C4-2B (cell line): ENCODE measurements around the gene CABLES1.

Experiments
- H3K27ac ChIP-seq: fragments of 450-650 bp; 2 replicates; pipeline ENCODE4 v1.5.1; 2017
- CTCF ChIP-seq: fragments of 450-650 bp; conservative IDR thresholded peaks from 2 replicates; pipeline ENCODE4 v1.5.1; 2017; ENCODE audit warnings: mild to moderate bottlenecking
- ZFX ChIP-seq: fragments of 450-650 bp; IDR thresholded peaks from 2 replicates; pipeline ENCODE4 v1.6.1; 2017

Gene CABLES1

GRCh38 chr18:23249348-23249747 is 114.1 kb downstream of the CABLES1 start:
- TF ChIP-seq ZFX (no peak), CTCF (no peak)
- no peak overlapping the region for H3K27ac ChIP-seq

DNA sequence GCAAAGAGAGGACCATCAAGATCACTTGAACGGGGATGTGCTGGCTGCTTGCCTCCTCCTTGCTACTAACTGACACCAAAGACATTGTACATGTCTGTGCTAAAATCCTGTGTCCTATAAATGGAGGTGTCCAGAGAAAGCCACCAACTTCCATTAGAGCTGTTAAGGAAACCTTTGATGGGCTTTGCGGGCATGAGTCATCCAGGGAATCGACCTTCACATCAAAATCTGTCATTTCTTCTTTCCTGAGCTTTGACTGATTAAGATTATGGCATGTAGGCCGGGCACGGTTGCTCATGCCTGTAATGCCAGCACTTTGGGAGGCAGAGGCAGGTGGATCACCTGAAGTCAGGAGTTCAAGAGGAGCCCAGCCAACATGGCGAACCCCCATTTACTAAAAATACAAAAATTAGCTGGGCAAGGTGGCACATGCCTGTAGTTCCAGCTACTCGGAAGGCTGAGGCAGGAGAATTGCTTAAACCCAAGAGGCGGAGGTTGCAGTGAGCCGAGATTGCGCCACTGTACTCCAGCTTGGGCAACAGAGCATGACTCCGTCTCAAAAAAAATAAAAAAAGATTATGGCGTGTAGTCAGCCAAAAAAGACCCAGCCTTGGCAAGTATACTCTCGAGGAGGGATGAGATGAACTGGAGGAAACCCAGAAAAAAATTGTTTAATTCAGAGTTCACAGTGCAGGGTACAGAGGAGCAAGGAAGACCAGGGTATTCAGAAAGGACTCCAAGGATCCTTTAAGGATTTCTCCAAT is 115.8 kb downstream of the CABLES1 start:
- TF ChIP-seq CTCF (no peak), ZFX (no peak)
- H3K27ac ChIP-seq, result no peak overlapping the region

GRCh38 chr18:23253630-23254029 is 118.3 kb downstream of the CABLES1 start:
- no peak overlapping the region for H3K27ac ChIP-seq
- TF ChIP-seq CTCF (no peak), ZFX (no peak)

DNA sequence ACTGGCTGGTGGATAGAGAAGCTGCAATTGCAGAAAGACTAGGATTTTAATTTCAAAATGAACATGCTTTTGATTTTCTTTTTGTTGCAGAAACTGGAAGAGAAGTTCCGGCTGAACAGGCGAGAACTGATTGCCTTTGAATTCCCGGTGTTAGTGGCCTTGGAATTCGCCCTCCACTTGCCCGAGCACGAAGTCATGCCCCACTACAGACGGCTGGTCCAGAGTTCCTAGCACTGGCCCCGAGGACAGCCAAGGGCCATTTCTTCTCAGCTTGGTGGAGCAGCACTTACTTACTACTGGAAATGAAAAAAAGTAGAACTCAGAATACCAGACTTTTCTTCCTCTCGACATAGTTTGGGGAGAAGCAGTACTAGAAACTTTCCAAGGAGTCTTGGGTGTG is 121.9 kb downstream of the CABLES1 start:
- H3K27ac ChIP-seq, result no peak overlapping the region
- TF ChIP-seq CTCF (no peak), ZFX (no peak)

DNA sequence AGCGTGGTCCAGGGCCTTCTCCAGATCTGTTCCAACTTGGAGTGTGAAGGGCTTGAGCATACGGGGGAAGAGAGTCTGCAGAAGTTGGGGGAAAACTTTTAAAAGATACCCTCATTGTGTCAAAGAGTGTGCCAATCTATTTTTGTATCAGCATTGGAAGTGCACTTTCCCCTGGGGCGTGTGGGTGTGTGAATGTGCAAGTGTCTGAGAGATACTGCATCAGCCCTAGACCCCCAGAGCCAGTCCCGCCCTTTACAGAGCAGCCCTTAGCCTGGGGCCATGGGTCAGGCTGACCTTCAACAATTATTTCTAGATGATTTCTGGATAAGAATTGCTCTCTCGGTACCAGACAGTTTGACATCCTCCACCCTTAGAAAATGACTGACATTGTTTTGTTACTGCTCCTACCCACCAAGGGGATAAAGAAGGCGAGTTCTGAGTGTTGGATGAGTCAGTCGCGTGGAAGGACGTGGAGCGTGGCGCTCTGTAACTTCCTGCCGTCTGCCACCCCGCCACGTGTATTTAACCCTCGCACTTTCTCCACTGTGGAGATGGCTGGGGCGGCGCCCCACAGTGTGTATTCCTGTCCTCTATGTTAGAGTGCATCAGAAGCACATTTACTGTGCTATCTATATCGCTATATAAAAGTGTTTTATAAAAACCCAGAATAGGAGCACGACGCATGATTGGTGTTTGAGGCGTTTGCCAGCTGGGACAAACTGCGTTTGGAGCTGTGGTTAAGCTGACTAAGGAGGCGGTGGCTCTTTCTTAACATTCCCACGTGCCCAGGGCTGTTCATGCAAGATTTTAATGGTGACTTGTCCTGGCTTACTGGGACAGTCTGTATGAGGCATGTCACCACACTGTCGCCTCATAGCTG is 122.6 kb downstream of the CABLES1 start:
- no peak overlapping the region for H3K27ac ChIP-seq
- TF ChIP-seq CTCF (no peak), ZFX (no peak)

DNA sequence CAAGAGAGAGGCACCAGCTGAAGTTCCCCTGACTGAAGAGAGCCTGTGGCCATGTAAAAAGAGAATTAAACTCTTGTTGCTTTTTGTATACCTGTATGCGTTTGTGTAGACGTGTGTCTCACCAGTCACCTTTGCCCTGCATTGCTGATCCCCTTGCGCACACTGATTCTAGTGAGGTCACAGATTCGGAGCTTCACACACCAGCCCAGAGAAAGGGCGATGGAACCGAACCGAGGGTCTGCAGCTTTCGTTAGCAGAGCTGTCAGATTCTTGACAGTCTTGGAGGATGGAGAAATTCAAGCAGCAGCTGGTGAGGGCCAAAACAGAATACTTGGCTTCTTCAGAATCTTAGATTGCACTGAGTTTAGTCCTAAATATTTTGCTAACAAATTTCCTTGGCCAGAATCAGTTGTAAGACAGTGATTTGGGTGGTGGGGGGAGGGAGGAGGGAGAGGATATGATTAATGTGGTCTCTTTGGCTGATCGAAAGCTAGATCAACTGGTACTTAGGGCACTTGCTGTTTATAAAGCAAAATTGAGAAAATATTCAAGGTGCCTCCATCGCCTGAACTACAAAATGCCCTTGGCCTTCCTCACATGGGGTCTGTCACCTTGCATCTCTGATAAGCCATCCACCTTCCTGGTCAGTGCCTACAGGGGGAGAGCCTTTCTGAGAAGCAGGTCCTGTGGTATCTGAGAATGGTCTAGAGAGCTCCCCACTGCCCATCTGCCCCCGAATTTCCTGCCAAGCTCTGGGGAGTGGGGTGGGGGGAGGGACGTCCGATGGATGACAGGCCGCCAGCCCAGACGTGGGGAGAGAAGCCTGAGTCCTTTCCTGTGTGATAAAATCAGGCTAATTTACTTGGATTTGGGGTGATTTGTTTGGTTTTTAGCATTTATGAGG is 123.5 kb downstream of the CABLES1 start:
- no peak for TF ChIP-seq CTCF
- TF ChIP-seq ZFX, result no peak
- peak overlapping the region; percentile 88 for H3K27ac ChIP-seq
